Measurements from ENCODE around the gene SPINT1. TPM values are rescaled to one million over a fixed set of nuclear protein-coding genes. Genes with fewer than 3 reads are reported as not detected.

Gene SPINT1
- total and polyA plus RNA-seq, 12 donors = 0.17 to 1.9 (median 0.43) TPM; not detected in 1

DNA sequence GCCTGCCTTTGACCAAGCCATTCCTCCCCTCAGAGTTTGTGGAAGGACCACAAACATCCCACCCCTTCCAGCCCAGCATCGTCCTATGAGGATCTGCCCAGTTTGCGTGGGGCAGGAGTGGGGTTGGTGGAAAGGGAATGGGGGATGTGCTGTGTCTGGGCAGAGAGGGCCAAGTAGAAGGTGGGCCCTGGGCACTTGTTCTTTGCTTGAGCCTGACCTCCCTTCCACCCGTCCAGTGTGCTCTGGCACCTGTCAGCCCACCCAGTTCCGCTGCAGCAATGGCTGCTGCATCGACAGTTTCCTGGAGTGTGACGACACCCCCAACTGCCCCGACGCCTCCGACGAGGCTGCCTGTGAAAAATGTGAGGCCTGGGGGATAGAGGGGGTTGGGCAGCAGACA, 10.3 kb downstream of the SPINT1 start:
- Histone ChIP-seq H3K27ac (no peak overlapping the region), H3K27me3 (peaks cover 0 to 14% (median 0%) of the 10 kb centered on the region in 7 donors), H3K36me3 (no peaks in the 10 kb centered on the region), H3K9me3 (no peaks in the 10 kb centered on the region), H3K4me1 (peaks cover 0 to 14% (median 0%) of the 10 kb centered on the region in 9 donors), H3K4me3 (no peak overlapping the region)
- intact Hi-C loops (cut with DNase I) = loop anchor here in 2 of 10 donors (10.0 kb wide), 1 partner anchor 331 kb away; no protein-coding TSS in a partner anchor
- no peak for TF ChIP-seq CTCF (IDR thresholded peaks at IDR 0.05)
- ATAC-seq = no peak
- WGBS, 2 donors = 55 to 63% methylated on average over 10 of the region's 10 CpGs
- DNase-seq = no peak

- 81 to 86% methylated on average over 13 of the region's 13 CpGs for WGBS, 2 donors
- no peak overlapping the region for H3K4me3 ChIP-seq
- DNase-seq = no peak
- TF ChIP-seq CTCF (IDR thresholded peaks at IDR 0.05) = no peak
- H3K4me1 ChIP-seq = peaks cover 0 to 19% (median 0%) of the 10 kb centered on the region in 9 donors
- no peaks in the 10 kb centered on the region for H3K36me3 ChIP-seq
- no peak for ATAC-seq
- H3K27ac ChIP-seq = no peak overlapping the region
- peaks cover 0 to 19% (median 0%) of the 10 kb centered on the region in 7 donors for H3K27me3 ChIP-seq
- intact Hi-C loops (cut with DNase I) = loop anchor here in 9 of 10 donors (1.0 to 10.0 kb wide), 6 partner anchors 31 to 332 kb away; partner anchors contain the start of gene VPS18 (in 4 of the 9)
- no peaks in the 10 kb centered on the region for H3K9me3 ChIP-seq
Observed at GRCh38 chr15:40855706-40856234, 11.9 kb downstream of the SPINT1 start.

- no peaks in the 10 kb centered on the region for H3K9me3 ChIP-seq
- H3K4me3 ChIP-seq = no peak overlapping the region
- peaks cover 0 to 20% (median 0%) of the 10 kb centered on the region in 9 donors for H3K4me1 ChIP-seq
- no peak for TF ChIP-seq CTCF (IDR thresholded peaks at IDR 0.05)
- DNase-seq = no peak
- peaks cover 0 to 19% (median 0%) of the 10 kb centered on the region in 7 donors for H3K27me3 ChIP-seq
- no peaks in the 10 kb centered on the region for H3K36me3 ChIP-seq
- intact Hi-C loops (cut with DNase I) = loop anchor here in 8 of 10 donors (2.0 to 10.0 kb wide), 5 partner anchors 36 to 331 kb away; partner anchors contain the start of gene VPS18 (in 4 of the 8)
- no peak overlapping the region for H3K27ac ChIP-seq
- WGBS, 2 donors = 70 to 76% methylated on average over 8 of the region's 8 CpGs
- no peak for ATAC-seq
Observed at GRCh38 chr15:40856746-40857145, 12.9 kb downstream of the SPINT1 start.

DNA sequence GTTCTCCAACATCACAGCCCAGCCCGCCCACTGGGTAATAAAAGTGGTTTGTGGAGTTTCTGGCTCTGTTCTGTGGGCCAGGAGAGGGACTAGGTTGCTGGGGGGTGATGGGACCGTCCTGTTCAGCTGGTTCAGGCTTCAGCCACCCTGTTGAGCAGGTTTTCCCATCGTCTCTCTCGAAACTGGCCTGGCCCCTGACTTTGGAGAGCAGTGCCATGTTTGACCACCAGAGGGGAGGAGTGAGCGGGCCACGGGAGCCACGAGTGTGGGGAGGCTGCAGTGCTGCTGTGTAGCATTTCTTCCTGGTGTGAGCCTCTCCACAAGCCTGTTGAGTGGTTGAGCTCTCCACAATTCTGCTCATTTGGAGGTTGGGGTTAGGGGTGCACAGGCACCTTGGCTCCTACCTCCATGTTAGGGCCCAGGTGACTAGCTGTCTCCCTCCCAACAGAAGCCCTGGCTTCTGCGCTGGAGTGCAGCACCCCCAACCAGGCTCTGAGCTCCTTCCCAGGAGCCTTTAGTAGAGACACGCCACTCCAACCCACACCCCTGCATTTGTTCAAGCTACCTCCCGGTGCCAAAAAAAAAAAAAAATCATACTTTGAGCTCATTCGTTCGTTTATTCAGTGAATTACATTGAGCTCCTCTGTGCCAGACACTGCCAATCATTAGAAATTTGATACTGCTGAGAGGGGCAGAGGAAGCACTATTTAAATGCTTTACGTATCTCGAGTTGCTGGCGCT, 13.9 kb downstream of the SPINT1 start:
- ATAC-seq (peak; percentile 75 to 89 (median 84)), DNase-seq (peak; percentile 57 to 73)
- intact Hi-C loops (cut with DNase I) = loop anchor here in 9 of 10 donors (2.0 to 10.0 kb wide), 6 partner anchors 35 to 330 kb away; partner anchors contain the start of gene VPS18 (in 6 of the 9)
- Histone ChIP-seq H3K9me3 (no peaks in the 10 kb centered on the region), H3K4me3 (no peak overlapping the region), H3K27me3 (peaks cover 0 to 19% (median 0%) of the 10 kb centered on the region in 7 donors), H3K27ac (no peak overlapping the region), H3K36me3 (no peaks in the 10 kb centered on the region), H3K4me1 (peaks cover 0 to 20% (median 0%) of the 10 kb centered on the region in 9 donors)
- WGBS, 2 donors = 24 to 25% methylated on average over 15 of the region's 15 CpGs
- peak; percentile 86 to 95 (median 93) for TF ChIP-seq CTCF (IDR thresholded peaks at IDR 0.05)

All from heart right ventricle (tissue), 16 donors.